GM23338 (cell line): ENCODE data around the gene UBTF. TPM values are rescaled to one million over a fixed set of nuclear protein-coding genes. Genes with fewer than 3 reads are reported as not detected.

Experiments
- ATAC-seq: fragments of 200-7000 bp; cut with Tn5 transposase; 3 replicates; pipeline ENCODE4 v1.9.1; 2020
- DNase-seq: peaks from one replicate; pipeline ENCODE4 v3.0.0-alpha.2; 2015; ENCODE audit warnings: low spot score
- H2AFZ ChIP-seq: fragments of 200-600 bp; sonication (generic); 2 replicates; pipeline ENCODE4 v1.8.0; 2016; ENCODE audit warnings: antibody characterized with exemption, mild to moderate bottlenecking, moderate library complexity
- H3F3A ChIP-seq: fragments of 200-600 bp; sonication (generic); replicated peaks from 2 replicates; pipeline ENCODE4 v1.8.0; 2017; ENCODE audit warnings: antibody characterized with exemption, mixed run types, low read depth
- H3K27ac ChIP-seq: fragments of 200-600 bp; sonication (generic); 2 replicates; pipeline ENCODE4 v1.6.1; 2016; ENCODE audit warnings: low read depth
- H3K27me3 ChIP-seq: fragments of 200-600 bp; sonication (generic); 2 replicates; pipeline ENCODE4 v1.8.0; 2016; ENCODE audit warnings: mild to moderate bottlenecking, mixed run types, moderate library complexity; ENCODE audit not compliant: insufficient read depth
- H3K36me3 ChIP-seq: fragments of 200-600 bp; sonication (generic); 2 replicates; pipeline ENCODE4 v1.8.0; 2016; ENCODE audit warnings: mild to moderate bottlenecking; ENCODE audit not compliant: insufficient read depth
- H3K4me1 ChIP-seq: fragments of 200-600 bp; sonication (generic); 2 replicates; pipeline ENCODE4 v1.8.0; 2016; ENCODE audit warnings: mild to moderate bottlenecking, moderate library complexity; ENCODE audit not compliant: insufficient read depth
- H3K4me2 ChIP-seq: fragments of 200-600 bp; sonication (generic); 2 replicates; pipeline ENCODE4 v1.7.1; 2017; ENCODE audit warnings: mixed run types
- H3K4me3 ChIP-seq: fragments of 200-600 bp; sonication (generic); 2 replicates; pipeline ENCODE4 v1.6.1; 2016; ENCODE audit warnings: mixed run types
- H3K79me2 ChIP-seq: fragments of 200-600 bp; sonication (generic); replicated peaks from 2 replicates; pipeline ENCODE4 v1.8.0; 2017; ENCODE audit warnings: mild to moderate bottlenecking; ENCODE audit not compliant: insufficient read depth
- H3K9me2 ChIP-seq: fragments of 200-600 bp; sonication (generic); 2 replicates; pipeline ENCODE4 v1.8.0; 2017; ENCODE audit not compliant: insufficient read depth
- H4K20me1 ChIP-seq: fragments of 200-600 bp; sonication (generic); replicated peaks from 2 replicates; pipeline ENCODE4 v1.8.0; 2017; ENCODE audit warnings: mild to moderate bottlenecking; ENCODE audit not compliant: insufficient read depth
- H3K27ac Mint-ChIP-seq: 2 replicates; pipeline ENCODE4 v1.8.0; 2020; ENCODE audit warnings: inconsistent platforms, mild to moderate bottlenecking, moderate library complexity, mixed read lengths
- H3K27me3 Mint-ChIP-seq: 3 replicates; pipeline ENCODE4 v1.8.0; 2022; ENCODE audit warnings: low read depth, mild to moderate bottlenecking, moderate library complexity, mixed read lengths, inconsistent platforms; ENCODE audit not compliant: insufficient read depth, poor library complexity
- H3K36me3 Mint-ChIP-seq: 3 replicates; pipeline ENCODE4 v1.8.0; 2021; ENCODE audit warnings: low read depth, mild to moderate bottlenecking, inconsistent platforms, moderate library complexity, mixed read lengths
- H3K4me1 Mint-ChIP-seq: 3 replicates; pipeline ENCODE4 v1.8.0; 2020; ENCODE audit warnings: mild to moderate bottlenecking, inconsistent platforms, mixed read lengths
- H3K4me3 Mint-ChIP-seq: 3 replicates; pipeline ENCODE4 v1.8.0; 2021; ENCODE audit warnings: moderate library complexity, mild to moderate bottlenecking, inconsistent platforms, mixed read lengths
- H3K9me3 Mint-ChIP-seq: 3 replicates; pipeline ENCODE4 v1.8.0; 2020; ENCODE audit warnings: moderate library complexity, mild to moderate bottlenecking, inconsistent platforms, mixed read lengths
- CREB1 ChIP-seq: fragments of 250-450 bp; sonication (Bioruptor Pico); IDR thresholded peaks from 2 replicates; pipeline ENCODE4 v1.5.0; 2020; ENCODE audit warnings: low read depth, mild to moderate bottlenecking, moderate library complexity
- JUNB ChIP-seq: IDR thresholded peaks from one replicate; pipeline ENCODE4 v1.6.1; 2016; ENCODE audit warnings: antibody characterized with exemption; ENCODE audit not compliant: unreplicated experiment
- NANOG ChIP-seq: IDR thresholded peaks from 2 replicates; pipeline ENCODE4 v1.6.1; 2016; ENCODE audit warnings: antibody characterized with exemption, borderline replicate concordance
- POLR2AphosphoS5 ChIP-seq: IDR thresholded peaks from 2 replicates; pipeline ENCODE4 v1.6.1; 2016; ENCODE audit warnings: antibody characterized with exemption, low read depth
- REST ChIP-seq: IDR thresholded peaks from one replicate; pipeline ENCODE4 v1.6.1; 2018; ENCODE audit warnings: antibody characterized with exemption; ENCODE audit not compliant: unreplicated experiment
- ZNF331 ChIP-seq: fragments of 250-450 bp; sonication (Bioruptor Pico); IDR thresholded peaks from 2 replicates; pipeline ENCODE4 v1.5.0; 2020; ENCODE audit warnings: low read depth, mild to moderate bottlenecking, moderate library complexity
- ZNF462 ChIP-seq: fragments of 250-450 bp; sonication (Bioruptor Pico); IDR thresholded peaks from 2 replicates; pipeline ENCODE4 v1.5.0; 2020; ENCODE audit warnings: mild to moderate bottlenecking, moderate library complexity
- polyA plus RNA-seq: library from polyadenylated mRNA; unstranded; fragments of >200 nt; fragmentation: Nextera tagmentation; extraction: Ambion mirVana; gene quantifications from 2 replicates; pipeline ENCODE4 v1.2.1, GENCODE V29; 2016
- total RNA-seq: library from RNA; depleted of rRNA; stranded (reverse); fragments of >200 nt; shearing (Covaris generic); gene quantifications from 2 replicates; pipeline ENCODE4 v1.2.3, GENCODE V29; 2014
- TF ChIP-seq, protein P1 (sequence below), 2 experiments: fragments of 200-600 bp in 1 of 2; sonication (generic) in 1 of 2; conservative IDR thresholded peaks; 2 replicates each; pipeline versions ENCODE4 v1.5.1 to v1.6.1; 2016 to 2017; ENCODE audit warnings: antibody characterized with exemption in 2 of 2, low read depth in 2 of 2, mild to moderate bottlenecking in 2 of 2, moderate library complexity in 1 of 2
- TF ChIP-seq, protein P2 (sequence below): IDR thresholded peaks from 2 replicates; pipeline ENCODE4 v1.6.1; 2016; ENCODE audit warnings: antibody characterized with exemption

Gene UBTF
- total and polyA plus RNA-seq, 2 experiments from 2014 or later, result 29.9 to 62.2 TPM

DNA sequence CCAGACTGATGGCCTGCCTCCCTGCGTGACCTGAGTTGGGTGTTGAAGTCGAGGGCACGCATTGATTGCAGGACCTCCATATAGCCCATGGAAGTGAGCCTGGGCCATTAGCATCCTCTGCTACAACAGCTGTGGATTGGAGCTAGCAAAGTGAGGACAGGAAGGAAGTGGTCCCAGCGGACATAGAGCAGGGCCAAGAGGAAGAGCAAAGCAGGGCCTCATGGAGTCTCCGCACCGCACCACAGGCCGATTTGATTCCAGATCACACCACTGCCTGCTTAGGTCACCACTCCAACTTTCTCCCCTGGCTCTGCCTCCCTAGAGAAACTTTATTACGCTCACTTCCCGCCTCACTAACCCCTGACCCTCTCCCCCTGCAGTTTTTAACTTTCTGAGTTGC is 10.7 kb upstream of the UBTF start:
- no peak overlapping the region for H3K4me3 ChIP-seq
- H3K36me3 ChIP-seq, result no peaks in the 10 kb centered on the region
- Mint-ChIP-seq H3K27ac (no peak overlapping the region), H3K4me1 (no peaks in the 10 kb centered on the region), H3K9me3 (no peaks in the 10 kb centered on the region), H3K27me3 (peaks cover 8% of the 10 kb centered on the region), H3K4me3 (no peak overlapping the region), H3K36me3 (no peaks in the 10 kb centered on the region)
- H3K27me3 ChIP-seq, result no peaks in the 10 kb centered on the region
- H3K4me2 ChIP-seq, result no peak overlapping the region
- H3K27ac ChIP-seq, result no peak overlapping the region
- H3F3A ChIP-seq, result no peaks in the 10 kb centered on the region
- peak overlapping the region; percentile 43; the same call in 1 of the 2 replicates for H2AFZ ChIP-seq
- no peaks in the 10 kb centered on the region for H4K20me1 ChIP-seq
- TF ChIP-seq, protein P1, sequence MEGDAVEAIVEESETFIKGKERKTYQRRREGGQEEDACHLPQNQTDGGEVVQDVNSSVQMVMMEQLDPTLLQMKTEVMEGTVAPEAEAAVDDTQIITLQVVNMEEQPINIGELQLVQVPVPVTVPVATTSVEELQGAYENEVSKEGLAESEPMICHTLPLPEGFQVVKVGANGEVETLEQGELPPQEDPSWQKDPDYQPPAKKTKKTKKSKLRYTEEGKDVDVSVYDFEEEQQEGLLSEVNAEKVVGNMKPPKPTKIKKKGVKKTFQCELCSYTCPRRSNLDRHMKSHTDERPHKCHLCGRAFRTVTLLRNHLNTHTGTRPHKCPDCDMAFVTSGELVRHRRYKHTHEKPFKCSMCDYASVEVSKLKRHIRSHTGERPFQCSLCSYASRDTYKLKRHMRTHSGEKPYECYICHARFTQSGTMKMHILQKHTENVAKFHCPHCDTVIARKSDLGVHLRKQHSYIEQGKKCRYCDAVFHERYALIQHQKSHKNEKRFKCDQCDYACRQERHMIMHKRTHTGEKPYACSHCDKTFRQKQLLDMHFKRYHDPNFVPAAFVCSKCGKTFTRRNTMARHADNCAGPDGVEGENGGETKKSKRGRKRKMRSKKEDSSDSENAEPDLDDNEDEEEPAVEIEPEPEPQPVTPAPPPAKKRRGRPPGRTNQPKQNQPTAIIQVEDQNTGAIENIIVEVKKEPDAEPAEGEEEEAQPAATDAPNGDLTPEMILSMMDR (conservative IDR thresholded peaks at IDR 0.05; ENCODE audit: low read depth in 2 of 2), result no peak
- no peak for TF ChIP-seq POLR2AphosphoS5
- TF ChIP-seq CREB1 (CRISPR knock-in tag), result no peak
- no peak for TF ChIP-seq NANOG
- TF ChIP-seq JUNB, result no peak
- TF ChIP-seq REST, result no peak
- TF ChIP-seq, protein P2, sequence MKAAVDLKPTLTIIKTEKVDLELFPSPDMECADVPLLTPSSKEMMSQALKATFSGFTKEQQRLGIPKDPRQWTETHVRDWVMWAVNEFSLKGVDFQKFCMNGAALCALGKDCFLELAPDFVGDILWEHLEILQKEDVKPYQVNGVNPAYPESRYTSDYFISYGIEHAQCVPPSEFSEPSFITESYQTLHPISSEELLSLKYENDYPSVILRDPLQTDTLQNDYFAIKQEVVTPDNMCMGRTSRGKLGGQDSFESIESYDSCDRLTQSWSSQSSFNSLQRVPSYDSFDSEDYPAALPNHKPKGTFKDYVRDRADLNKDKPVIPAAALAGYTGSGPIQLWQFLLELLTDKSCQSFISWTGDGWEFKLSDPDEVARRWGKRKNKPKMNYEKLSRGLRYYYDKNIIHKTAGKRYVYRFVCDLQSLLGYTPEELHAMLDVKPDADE, result no peak
- TF ChIP-seq ZNF331, result no peak
- no peak for TF ChIP-seq ZNF462 (CRISPR knock-in tag)
- no peak for ATAC-seq
- no peaks in the 10 kb centered on the region for H3K4me1 ChIP-seq
- DNase-seq, result no peak
- no peaks in the 10 kb centered on the region for H3K9me2 ChIP-seq
- no peaks in the 10 kb centered on the region for H3K79me2 ChIP-seq
